HG03571 (cell line): Measurements from ENCODE around the gene KRT75.
"Not testable (repeated sequence)": the region's sequence is repeated elsewhere in the genome, so short reads cannot be mapped to it uniquely, and the experiment has no call there.

Experiments used
- ATAC-seq: cut with Tn5 transposase; IDR thresholded peaks from one replicate; pipeline ENCODE4 v1.9.1; 2021; ENCODE audit not compliant: unreplicated experiment

KRT75 gene

GRCh38 chr12:52418576-52419110 is 15.5 kb downstream of the KRT75 start:
- no peak for ATAC-seq

GRCh38 chr12:52417740-52418139 is 16.4 kb downstream of the KRT75 start:
- no peak for ATAC-seq

- ATAC-seq = no peak
These were observed 17.4 kb downstream of the KRT75 start for GRCh38 chr12:52416795-52417194.

GRCh38 chr12:52415870-52416750 is 18.1 kb downstream of the KRT75 start:
- no peak for ATAC-seq

- ATAC-seq = no peak
These were observed 19.2 kb downstream of the KRT75 start for GRCh38 chr12:52414936-52415335.

GRCh38 chr12:52413782-52414345 is 20.3 kb downstream of the KRT75 start:
- ATAC-seq = no peak

- no peak for ATAC-seq
These were observed 21.0 kb downstream of the KRT75 start for GRCh38 chr12:52413202-52413601.

GRCh38 chr12:52411815-52412214 is 22.4 kb downstream of the KRT75 start:
- ATAC-seq = no peak

- ATAC-seq = not testable (repeated sequence)
These were observed 23.5 kb downstream of the KRT75 start for GRCh38 chr12:52410589-52411248.

- no peak for ATAC-seq
These were observed 26.3 kb downstream of the KRT75 start for GRCh38 chr12:52407918-52408317.

GRCh38 chr12:52405922-52406385 is 28.2 kb downstream of the KRT75 start, which contains the start of gene KRT82:
KRT82 (minus strand) TSS chr12:52406335; CDS start chr12:52406277, 58 bp downstream.
- ATAC-seq = no peak

- ATAC-seq = no peak
These were observed 29.2 kb downstream of the KRT75 start for GRCh38 chr12:52404951-52405350.

GRCh38 chr12:52403561-52403960 is 30.6 kb downstream of the KRT75 start:
- no peak for ATAC-seq

- no peak for ATAC-seq
These were observed 31.2 kb downstream of the KRT75 start for GRCh38 chr12:52402873-52403540.

- ATAC-seq = no peak
These were observed 31.8 kb downstream of the KRT75 start for GRCh38 chr12:52402377-52402776.

GRCh38 chr12:52401926-52402325 is 32.2 kb downstream of the KRT75 start:
- no peak for ATAC-seq

GRCh38 chr12:52401526-52401925 is 32.6 kb downstream of the KRT75 start:
- no peak for ATAC-seq

GRCh38 chr12:52400906-52401305 is 33.3 kb downstream of the KRT75 start:
- no peak for ATAC-seq

- no peak for ATAC-seq
These were observed 34.4 kb downstream of the KRT75 start for GRCh38 chr12:52399756-52400155.

GRCh38 chr12:52398176-52398575 is 36.0 kb downstream of the KRT75 start:
- ATAC-seq = no peak

- ATAC-seq = no peak
These were observed 37.5 kb downstream of the KRT75 start for GRCh38 chr12:52396656-52397055.
